Measurements from ENCODE around the gene SUCO.

- TF ChIP-seq FOXM1 (IDR thresholded peaks at IDR 0.05; ENCODE audit: borderline replicate concordance, low read depth), result no peak
- TF ChIP-seq EP300 (IDR thresholded peaks at IDR 0.05; ENCODE audit: borderline replicate concordance), result no peak
- TF ChIP-seq RAD21 (IDR thresholded peaks at IDR 0.05; ENCODE audit: low read depth), result no peak
- no peak for TF ChIP-seq YY1 (IDR thresholded peaks at IDR 0.05; ENCODE audit: low read depth)
These were observed 16.8 kb downstream of the SUCO start for GRCh38 chr1:172549621-172550280.
